ENCODE results near the gene TXNRD3. TPM values are rescaled to one million over a fixed set of nuclear protein-coding genes. Genes with fewer than 3 reads are reported as not detected.

TXNRD3 gene
- total RNA-seq, 2 experiments from 2014 or later = not detected

- H2AFZ ChIP-seq (ENCODE audit: low read length) = no peak overlapping the region
- TF ChIP-seq CTCF (conservative IDR thresholded peaks at IDR 0.05; ENCODE audit: low read length) = no peak
- no peak for TF ChIP-seq EZH2phosphoT487 (IDR thresholded peaks at IDR 0.05; ENCODE audit: borderline replicate concordance, low read depth, low read length)
- no peaks in the 10 kb centered on the region for H3K79me2 ChIP-seq (ENCODE audit: insufficient read depth, low read depth, low read length)
- intact Hi-C loops (cut with micrococcal nuclease; ENCODE audit: unreplicated experiment) = no loop called here
- no peak overlapping the region for H3K4me2 ChIP-seq (ENCODE audit: low read length)
- no peak for DNase-seq (ENCODE audit: low spot score)
- no peak overlapping the region for H3K27ac ChIP-seq (ENCODE audit: low read depth, low read length, poor library complexity, severe bottlenecking)
- no peak overlapping the region for H3K4me3 ChIP-seq (ENCODE audit: low read depth, low read length, poor library complexity, severe bottlenecking)
- ChIA-PET POLR2A (no interaction called here), CTCF (ENCODE audit: unreplicated experiment) (no interaction called here)
- peaks cover 3% of the 10 kb centered on the region for H3K4me1 ChIP-seq (ENCODE audit: insufficient read depth, low read length, poor library complexity, severe bottlenecking)
- BruUV-seq (replicated peaks) = no TSS peak
- no peaks in the 10 kb centered on the region for H4K20me1 ChIP-seq (ENCODE audit: insufficient read depth, low read length)
- no peaks in the 10 kb centered on the region for H3K9me2 ChIP-seq (ENCODE audit: insufficient read depth, low read length)
- H3K36me3 ChIP-seq (ENCODE audit: insufficient read depth, low read length) = no peaks in the 10 kb centered on the region
- H3K9me3 ChIP-seq (ENCODE audit: low read length) = no peaks in the 10 kb centered on the region
Observed at GRCh38 chr3:126685021-126685420, 30.1 kb upstream of the TXNRD3 start.

GRCh38 chr3:126684218-126684751 lies 29.4 kb upstream of the TXNRD3 start:
- Histone ChIP-seq H3K9me2 (ENCODE audit: insufficient read depth, low read length) (no peaks in the 10 kb centered on the region), H3K9me3 (ENCODE audit: low read length) (no peaks in the 10 kb centered on the region), H3K36me3 (ENCODE audit: insufficient read depth, low read length) (no peaks in the 10 kb centered on the region), H4K20me1 (ENCODE audit: insufficient read depth, low read length) (no peaks in the 10 kb centered on the region), H2AFZ (ENCODE audit: low read length) (no peak overlapping the region), H3K4me3 (ENCODE audit: low read depth, low read length, poor library complexity, severe bottlenecking) (no peak overlapping the region), H3K79me2 (ENCODE audit: insufficient read depth, low read depth, low read length) (no peaks in the 10 kb centered on the region), H3K27ac (ENCODE audit: low read depth, low read length, poor library complexity, severe bottlenecking) (no peak overlapping the region), H3K4me1 (ENCODE audit: insufficient read depth, low read length, poor library complexity, severe bottlenecking) (peaks cover 6% of the 10 kb centered on the region), H3K4me2 (ENCODE audit: low read length) (no peak overlapping the region)
- no peak for DNase-seq (ENCODE audit: low spot score)
- POLR2A ChIA-PET = interaction anchor here (0.6 to 0.7 kb wide), 4 partner anchors 32 to 1054 kb away, joined by 3 to 4 read pairs (median 4); no protein-coding TSS in a partner anchor
- CTCF ChIA-PET (ENCODE audit: unreplicated experiment) = interaction anchor here (0.6 kb wide), 1 partner anchor 229 kb away, joined by 8 read pairs; no protein-coding TSS in a partner anchor
- no TSS peak for BruUV-seq (replicated peaks)
- TF ChIP-seq CTCF (conservative IDR thresholded peaks at IDR 0.05; ENCODE audit: low read length) (no peak), EZH2phosphoT487 (IDR thresholded peaks at IDR 0.05; ENCODE audit: borderline replicate concordance, low read depth, low read length) (no peak)
- intact Hi-C loops (cut with micrococcal nuclease; ENCODE audit: unreplicated experiment) = no loop called here

- Histone ChIP-seq H3K36me3 (ENCODE audit: insufficient read depth, low read length) (no peaks in the 10 kb centered on the region), H3K9me3 (ENCODE audit: low read length) (no peaks in the 10 kb centered on the region), H3K9me2 (ENCODE audit: insufficient read depth, low read length) (no peaks in the 10 kb centered on the region), H3K79me2 (ENCODE audit: insufficient read depth, low read depth, low read length) (no peaks in the 10 kb centered on the region), H3K4me1 (ENCODE audit: insufficient read depth, low read length, poor library complexity, severe bottlenecking) (peaks cover 18% of the 10 kb centered on the region), H2AFZ (ENCODE audit: low read length) (no peak overlapping the region), H3K4me3 (ENCODE audit: low read depth, low read length, poor library complexity, severe bottlenecking) (no peak overlapping the region), H3K4me2 (ENCODE audit: low read length) (no peak overlapping the region), H4K20me1 (ENCODE audit: insufficient read depth, low read length) (no peaks in the 10 kb centered on the region), H3K27ac (ENCODE audit: low read depth, low read length, poor library complexity, severe bottlenecking) (no peak overlapping the region)
- intact Hi-C loops (cut with micrococcal nuclease; ENCODE audit: unreplicated experiment) = no loop called here
- TF ChIP-seq CTCF (conservative IDR thresholded peaks at IDR 0.05; ENCODE audit: low read length) (no peak), EZH2phosphoT487 (IDR thresholded peaks at IDR 0.05; ENCODE audit: borderline replicate concordance, low read depth, low read length) (no peak)
- no peak for DNase-seq (ENCODE audit: low spot score)
- ChIA-PET POLR2A (interaction anchor here (0.5 kb wide), 1 partner anchor 46 kb away, joined by 4 read pairs; no protein-coding TSS in a partner anchor), CTCF (ENCODE audit: unreplicated experiment) (no interaction called here)
- no TSS peak for BruUV-seq (replicated peaks)
Observed at GRCh38 chr3:126683069-126683468, 28.1 kb upstream of the TXNRD3 start.
